GM23248 (cell line): Measurements from ENCODE around the gene LAMA3. TPM values are rescaled to one million over a fixed set of nuclear protein-coding genes. Genes with fewer than 3 reads are reported as not detected.

Experiments used
- DNase-seq: peaks from one replicate; pipeline ENCODE4 v3.0.0-alpha.2; 2015
- H2AFZ ChIP-seq: fragments of 200-600 bp; sonication (generic); 2 replicates; pipeline ENCODE4 v1.6.1; 2016; ENCODE audit warnings: antibody characterized with exemption
- H3F3A ChIP-seq: fragments of 200-600 bp; sonication (generic); 2 replicates; pipeline ENCODE4 v1.6.1; 2016; ENCODE audit warnings: mild to moderate bottlenecking, antibody characterized with exemption, mixed run types; ENCODE audit not compliant: insufficient read depth
- H3K27ac ChIP-seq: fragments of 200-600 bp; sonication (generic); 2 replicates; pipeline ENCODE4 v1.5.1; 2016; ENCODE audit warnings: mild to moderate bottlenecking
- H3K27me3 ChIP-seq: fragments of 200-600 bp; sonication (generic); replicated peaks from 2 replicates; pipeline ENCODE4 v1.6.1; 2016; ENCODE audit warnings: mild to moderate bottlenecking; ENCODE audit not compliant: insufficient read depth
- H3K36me3 ChIP-seq: fragments of 200-600 bp; sonication (generic); 2 replicates; pipeline ENCODE4 v1.6.1; 2016; ENCODE audit warnings: low read depth, mild to moderate bottlenecking
- H3K4me1 ChIP-seq: fragments of 200-600 bp; sonication (generic); 2 replicates; pipeline ENCODE4 v1.6.1; 2016; ENCODE audit warnings: mild to moderate bottlenecking; ENCODE audit not compliant: insufficient read depth
- H3K4me2 ChIP-seq: fragments of 200-600 bp; sonication (generic); one replicate; pipeline ENCODE4 v1.6.1; 2016; ENCODE audit warnings: mild to moderate bottlenecking; ENCODE audit not compliant: unreplicated experiment
- H3K4me3 ChIP-seq: fragments of 200-600 bp; sonication (generic); 2 replicates; pipeline ENCODE4 v1.5.1; 2016; ENCODE audit warnings: mild to moderate bottlenecking
- H3K79me2 ChIP-seq: fragments of 200-600 bp; sonication (generic); 2 replicates; pipeline ENCODE4 v1.6.1; 2016; ENCODE audit warnings: mild to moderate bottlenecking; ENCODE audit not compliant: insufficient read depth
- H3K9ac ChIP-seq: fragments of 200-600 bp; sonication (generic); 2 replicates; pipeline ENCODE4 v1.6.1; 2016; ENCODE audit warnings: mild to moderate bottlenecking
- H3K9me2 ChIP-seq: fragments of 200-600 bp; sonication (generic); 2 replicates; pipeline ENCODE4 v1.6.1; 2016; ENCODE audit warnings: mixed run types, mild to moderate bottlenecking, moderate library complexity; ENCODE audit not compliant: insufficient read depth
- H3K9me3 ChIP-seq: fragments of 200-600 bp; sonication (generic); one replicate; pipeline ENCODE4 v1.6.1; 2017; ENCODE audit warnings: low read depth
- H4K20me1 ChIP-seq: fragments of 200-600 bp; sonication (generic); 2 replicates; pipeline ENCODE4 v1.6.0; 2016; ENCODE audit not compliant: insufficient read depth
- EZH2 ChIP-seq: fragments of 200-600 bp; sonication (generic); IDR thresholded peaks from 2 replicates; pipeline ENCODE4 v1.6.1; 2018; ENCODE audit warnings: antibody characterized with exemption, mild to moderate bottlenecking; ENCODE audit not compliant: insufficient read depth, poor library complexity, severe bottlenecking
- EZH2phosphoT487 ChIP-seq: fragments of 200-600 bp; sonication (generic); IDR thresholded peaks from 2 replicates; pipeline ENCODE4 v1.6.1; 2018; ENCODE audit warnings: antibody characterized with exemption, moderate library complexity, mild to moderate bottlenecking, low read depth; ENCODE audit not compliant: insufficient read depth
- WGBS, 2 experiments: methylation state at CpG; one replicate each; pipeline ENCODE4 v1.1.6; 2015 to 2017; ENCODE audit warnings: low lambda C conversion rate in 2 of 2, low coverage in 1 of 2; ENCODE audit errors: missing lambda C conversion rate in 2 of 2; 5-methylcytosine and 5-hydroxymethylcytosine counted together
- in situ Hi-C: fragments of 300-500 bp; cut with MboI; formaldehyde crosslinking; loops from 2 replicates; pipeline ENCODE4 v1.15.0; 2020
- polyA plus RNA-seq: library from polyadenylated mRNA; unstranded; fragments of >200 nt; fragmentation: Nextera tagmentation; extraction: Ambion mirVana; gene quantifications from 2 replicates; pipeline ENCODE4 v1.2.1, GENCODE V29; 2016
- total RNA-seq: library from RNA; depleted of rRNA; stranded (reverse); fragments of >200 nt; shearing (Covaris generic); gene quantifications from 2 replicates; pipeline ENCODE4 v1.2.3, GENCODE V29; 2014

The LAMA3 gene
- total and polyA plus RNA-seq, 2 experiments from 2014 or later = 0.93 to 1.9 TPM

DNA sequence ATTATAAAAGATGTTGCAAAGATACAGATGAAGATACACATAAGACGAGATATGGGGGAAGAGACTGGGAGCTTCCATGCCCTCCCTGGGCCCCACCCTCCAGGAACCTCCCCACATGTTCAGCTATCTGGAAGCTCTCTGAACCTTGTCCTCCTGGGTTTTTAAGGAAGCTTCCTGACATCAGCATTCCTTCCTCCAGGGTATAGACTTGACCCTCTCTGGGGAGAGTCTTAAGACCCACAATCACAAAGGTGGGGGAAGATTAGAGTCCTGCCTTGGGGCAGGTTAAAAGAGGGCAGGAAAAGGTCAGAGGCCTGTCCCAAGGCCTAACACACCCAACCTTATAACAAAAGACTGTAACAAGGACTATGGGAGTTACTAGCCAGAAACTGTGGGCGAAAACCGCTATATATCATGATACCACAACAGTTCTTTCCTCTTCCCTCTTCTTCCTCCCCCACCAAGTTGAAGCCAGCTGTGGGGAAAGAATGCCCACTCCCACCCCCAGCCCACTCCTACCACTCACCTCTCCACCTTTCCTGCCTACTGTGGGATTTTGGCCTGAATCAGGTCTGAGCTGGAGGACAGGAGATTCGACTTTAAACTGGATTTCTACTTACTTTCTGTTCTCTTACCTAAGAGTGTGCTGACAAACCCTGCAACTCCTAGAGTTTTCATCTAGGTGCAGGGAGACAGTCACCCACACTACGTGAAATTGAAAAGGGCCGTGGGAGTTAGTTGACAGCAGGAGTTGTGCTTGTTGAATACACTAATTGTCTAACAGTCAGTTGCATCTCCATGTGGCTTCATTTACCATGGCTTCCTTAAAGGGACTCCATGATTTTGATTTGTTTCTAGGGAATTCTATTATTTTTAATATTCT, 105.0 kb downstream of the LAMA3 start:
- no peak overlapping the region for H3K4me2 ChIP-seq
- H3K36me3 ChIP-seq = no peaks in the 10 kb centered on the region
- 0 out of 2 replicates have a peak, but pooled peaks cover 7% of the 10 kb centered on the region for H3K4me1 ChIP-seq
- H3K9ac ChIP-seq = no peak overlapping the region
- H3K27ac ChIP-seq = no peak overlapping the region
- H3K4me3 ChIP-seq = no peak overlapping the region
- H3K9me2 ChIP-seq = no peaks in the 10 kb centered on the region
- in situ Hi-C loops = no loop called here
- H3K79me2 ChIP-seq = no peaks in the 10 kb centered on the region
- no peaks in the 10 kb centered on the region for H4K20me1 ChIP-seq
- H3K9me3 ChIP-seq = no peaks in the 10 kb centered on the region
- H3F3A ChIP-seq = no peaks in the 10 kb centered on the region
- 80 to 85% methylated on average over 6 of the region's 6 CpGs for WGBS, 2 experiments
- no peak overlapping the region for H2AFZ ChIP-seq
- no peaks in the 10 kb centered on the region for H3K27me3 ChIP-seq
- no peak for TF ChIP-seq EZH2
- TF ChIP-seq EZH2phosphoT487 = no peak
- DNase-seq = no peak

DNA sequence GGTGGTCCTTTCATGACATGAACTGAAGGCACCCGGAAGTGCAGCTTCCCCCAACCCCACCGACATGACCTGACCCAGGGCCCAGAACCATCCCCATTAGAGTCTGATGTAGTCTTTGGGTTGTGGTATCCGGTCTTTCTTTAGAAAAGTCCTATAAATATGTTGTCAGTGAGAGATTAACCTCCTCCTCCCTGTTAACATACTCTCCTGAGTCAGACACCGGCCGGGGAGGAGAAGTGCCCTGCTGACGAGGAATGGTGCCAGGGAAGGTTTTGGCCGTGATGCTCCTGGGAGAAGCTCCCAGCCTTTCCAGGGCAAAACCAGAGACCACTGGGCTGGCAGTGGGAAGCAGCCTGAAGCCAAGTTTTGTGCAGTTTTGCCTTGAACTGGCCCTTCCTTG, 109.0 kb downstream of the LAMA3 start:
- Histone ChIP-seq H3K9me3 (no peaks in the 10 kb centered on the region), H3K36me3 (no peaks in the 10 kb centered on the region), H3K4me2 (peak overlapping the region; percentile 0), H3K9ac (no peak overlapping the region), H2AFZ (peak overlapping the region; percentile 61), H3K27me3 (0 out of 2 replicates have a peak, but pooled peaks cover 3% of the 10 kb centered on the region), H3K79me2 (no peaks in the 10 kb centered on the region), H4K20me1 (no peaks in the 10 kb centered on the region), H3K4me1 (0 out of 2 replicates have a peak, but pooled peaks cover 7% of the 10 kb centered on the region), H3K4me3 (no peak overlapping the region), H3K27ac (no peak overlapping the region), H3F3A (no peaks in the 10 kb centered on the region), H3K9me2 (no peaks in the 10 kb centered on the region)
- DNase-seq = peak; percentile 49
- no peak for TF ChIP-seq EZH2phosphoT487
- WGBS, 2 experiments = 25 to 28% methylated on average over 7 of the region's 7 CpGs
- in situ Hi-C loops = no loop called here

DNA sequence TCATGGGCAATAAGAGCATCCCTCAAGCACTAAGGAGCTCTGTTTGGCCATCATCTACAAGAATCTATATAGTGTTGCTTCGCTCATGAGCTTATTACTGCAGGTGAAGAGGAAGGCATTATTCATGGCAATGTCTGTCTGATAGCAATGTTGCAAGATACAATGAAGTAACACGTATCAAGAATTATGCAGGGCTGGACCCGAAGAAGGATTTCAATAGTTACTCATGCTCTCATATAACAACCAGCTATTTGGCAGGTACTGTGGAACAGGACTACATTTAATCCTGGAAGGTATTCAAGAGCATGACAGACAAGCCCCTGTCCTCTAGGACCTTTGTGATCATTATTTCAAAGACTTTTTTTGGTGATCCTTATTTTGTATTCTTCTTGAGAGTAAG, 109.6 kb downstream of the LAMA3 start:
- Histone ChIP-seq H3K4me3 (no peak overlapping the region), H3K36me3 (no peaks in the 10 kb centered on the region), H3K9me3 (no peaks in the 10 kb centered on the region), H4K20me1 (no peaks in the 10 kb centered on the region), H3K9ac (no peak overlapping the region), H3K79me2 (no peaks in the 10 kb centered on the region), H3K4me2 (no peak overlapping the region), H2AFZ (no peak overlapping the region), H3F3A (no peaks in the 10 kb centered on the region), H3K9me2 (no peaks in the 10 kb centered on the region), H3K27ac (no peak overlapping the region), H3K4me1 (0 out of 2 replicates have a peak, but pooled peaks cover 7% of the 10 kb centered on the region), H3K27me3 (0 out of 2 replicates have a peak, but pooled peaks cover 3% of the 10 kb centered on the region)
- WGBS, 2 experiments = 44 to 45% methylated on average over 3 of the region's 3 CpGs
- in situ Hi-C loops = no loop called here
- TF ChIP-seq EZH2phosphoT487 = no peak
- TF ChIP-seq EZH2 = no peak
- DNase-seq = no peak

DNA sequence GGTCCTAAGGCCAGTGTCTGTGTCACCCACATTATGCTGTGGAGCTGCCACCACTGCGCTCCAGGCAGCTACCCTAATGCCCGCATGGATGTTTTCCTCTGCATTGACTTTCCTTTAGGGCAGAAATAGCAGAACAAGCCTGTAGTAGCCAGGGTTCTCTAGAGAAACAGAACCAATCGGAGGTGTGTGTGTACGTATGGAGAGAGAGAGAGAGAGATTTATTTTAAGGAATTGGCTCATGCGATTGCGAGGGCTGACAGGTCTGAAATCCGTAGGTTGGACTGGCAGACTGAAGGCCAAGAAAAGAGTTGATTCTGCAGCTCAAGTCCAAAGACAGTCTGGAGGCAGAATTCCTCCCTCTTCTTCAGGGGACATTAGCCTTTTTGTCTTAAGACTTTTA, 110.3 kb downstream of the LAMA3 start:
- Histone ChIP-seq H4K20me1 (no peaks in the 10 kb centered on the region), H3K9me3 (no peaks in the 10 kb centered on the region), H3K4me2 (no peak overlapping the region), H3K9me2 (no peaks in the 10 kb centered on the region), H3F3A (no peaks in the 10 kb centered on the region), H3K36me3 (no peaks in the 10 kb centered on the region), H3K27me3 (0 out of 2 replicates have a peak, but pooled peaks cover 3% of the 10 kb centered on the region), H3K27ac (no peak overlapping the region), H3K4me1 (0 out of 2 replicates have a peak, but pooled peaks cover 7% of the 10 kb centered on the region), H2AFZ (no peak overlapping the region), H3K4me3 (no peak overlapping the region), H3K9ac (no peak overlapping the region), H3K79me2 (no peaks in the 10 kb centered on the region)
- no peak for TF ChIP-seq EZH2
- TF ChIP-seq EZH2phosphoT487 = no peak
- in situ Hi-C loops = no loop called here
- no peak for DNase-seq
- WGBS, 2 experiments = 61 to 65% methylated on average over 7 of the region's 7 CpGs
